GM12873 (cell line): ENCODE results near the gene EXOC3.

Source experiments
- TF ChIP-seq, protein P1 (sequence below): IDR thresholded peaks from 2 replicates; pipeline ENCODE4 v1.5.1; 2012; ENCODE audit warnings: low read depth, mild to moderate bottlenecking, moderate library complexity, low read length, control low read depth; ENCODE audit not compliant: insufficient read depth; ENCODE audit errors: missing control alignments

The EXOC3 gene

DNA sequence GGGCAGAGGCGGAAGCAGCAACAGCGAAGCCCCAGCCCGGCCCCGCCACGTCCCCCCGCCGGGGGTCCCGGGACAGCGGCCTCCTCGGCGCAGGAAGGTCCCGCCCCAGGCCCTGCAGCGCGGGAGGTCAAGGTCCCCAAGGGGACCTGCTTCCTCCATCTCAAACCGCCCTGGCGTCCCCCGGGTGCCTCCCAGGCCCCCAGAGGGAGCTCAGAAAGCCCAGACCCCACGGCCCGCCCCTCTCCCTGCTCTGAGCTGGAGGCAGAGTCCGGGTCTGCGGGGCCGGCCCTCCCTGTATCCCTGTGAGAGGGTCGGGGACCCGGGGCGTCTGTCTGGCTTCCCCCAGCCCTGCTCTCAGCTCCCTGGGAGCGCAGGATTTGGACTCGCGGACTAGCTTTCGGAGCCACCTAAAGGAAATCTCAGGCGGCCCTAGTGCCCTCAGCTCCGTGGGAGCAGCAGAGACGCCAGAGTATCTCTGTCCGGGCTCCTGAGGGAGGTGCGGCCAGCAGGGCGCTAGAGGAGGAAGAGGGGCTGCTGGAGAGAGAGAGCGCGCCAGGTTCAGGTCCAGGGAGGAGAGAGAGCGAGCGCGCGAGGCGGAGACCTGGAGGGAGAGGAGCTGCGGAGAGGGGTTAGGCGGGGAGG is 30.7 kb downstream of the EXOC3 start:
- TF ChIP-seq, protein P1, sequence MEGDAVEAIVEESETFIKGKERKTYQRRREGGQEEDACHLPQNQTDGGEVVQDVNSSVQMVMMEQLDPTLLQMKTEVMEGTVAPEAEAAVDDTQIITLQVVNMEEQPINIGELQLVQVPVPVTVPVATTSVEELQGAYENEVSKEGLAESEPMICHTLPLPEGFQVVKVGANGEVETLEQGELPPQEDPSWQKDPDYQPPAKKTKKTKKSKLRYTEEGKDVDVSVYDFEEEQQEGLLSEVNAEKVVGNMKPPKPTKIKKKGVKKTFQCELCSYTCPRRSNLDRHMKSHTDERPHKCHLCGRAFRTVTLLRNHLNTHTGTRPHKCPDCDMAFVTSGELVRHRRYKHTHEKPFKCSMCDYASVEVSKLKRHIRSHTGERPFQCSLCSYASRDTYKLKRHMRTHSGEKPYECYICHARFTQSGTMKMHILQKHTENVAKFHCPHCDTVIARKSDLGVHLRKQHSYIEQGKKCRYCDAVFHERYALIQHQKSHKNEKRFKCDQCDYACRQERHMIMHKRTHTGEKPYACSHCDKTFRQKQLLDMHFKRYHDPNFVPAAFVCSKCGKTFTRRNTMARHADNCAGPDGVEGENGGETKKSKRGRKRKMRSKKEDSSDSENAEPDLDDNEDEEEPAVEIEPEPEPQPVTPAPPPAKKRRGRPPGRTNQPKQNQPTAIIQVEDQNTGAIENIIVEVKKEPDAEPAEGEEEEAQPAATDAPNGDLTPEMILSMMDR = no peak

DNA sequence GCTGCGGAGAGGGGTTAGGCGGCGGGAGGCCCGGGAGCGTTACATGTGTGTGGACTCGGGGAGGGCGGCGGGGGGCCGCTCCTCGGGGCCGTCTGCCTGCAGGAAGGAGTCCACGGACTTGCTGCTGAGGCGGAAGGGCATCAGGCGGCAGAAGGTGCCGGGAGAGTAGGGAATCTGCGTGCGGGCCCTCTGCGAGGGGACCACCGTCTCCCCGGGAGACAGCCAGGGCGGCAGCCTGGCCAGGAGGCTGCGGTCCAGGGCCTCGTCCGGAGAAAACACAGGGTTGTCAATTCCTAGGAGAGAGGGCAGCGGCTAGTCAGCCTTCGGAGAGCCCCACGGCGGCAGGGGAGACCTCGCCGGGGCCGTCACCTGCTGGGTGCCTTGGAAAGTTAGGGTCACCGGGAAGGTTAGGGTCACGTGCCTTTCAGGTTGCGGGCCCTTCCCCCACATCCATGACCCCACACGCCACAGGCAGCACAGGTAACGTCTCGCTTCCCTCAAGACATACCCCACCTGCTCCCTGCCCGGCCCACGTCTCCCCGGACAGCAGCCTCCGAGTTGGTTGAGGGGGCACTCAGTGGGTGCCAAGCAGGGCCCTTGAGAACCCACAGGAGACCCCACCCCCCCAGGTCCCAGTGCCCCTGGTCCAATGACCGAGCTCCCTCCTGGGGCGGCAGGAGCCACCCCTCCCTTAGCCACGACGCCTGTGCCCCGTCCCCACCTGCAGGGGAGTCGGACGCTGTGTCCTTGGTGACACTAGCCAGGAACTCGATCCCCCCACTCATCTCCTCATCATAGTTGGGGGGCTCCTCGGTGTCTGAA is 32.1 kb downstream of the EXOC3 start:
- TF ChIP-seq, protein P1 = no peak

GRCh38 chr5:475704-476101 is 32.7 kb downstream of the EXOC3 start:
- TF ChIP-seq, protein P1 = no peak

- TF ChIP-seq, protein P1 = no peak
Measured at GRCh38 chr5:476102-476813, 33.3 kb downstream of the EXOC3 start.

- TF ChIP-seq, protein P1 = no peak
Measured at GRCh38 chr5:476814-477175, 33.8 kb downstream of the EXOC3 start.

DNA sequence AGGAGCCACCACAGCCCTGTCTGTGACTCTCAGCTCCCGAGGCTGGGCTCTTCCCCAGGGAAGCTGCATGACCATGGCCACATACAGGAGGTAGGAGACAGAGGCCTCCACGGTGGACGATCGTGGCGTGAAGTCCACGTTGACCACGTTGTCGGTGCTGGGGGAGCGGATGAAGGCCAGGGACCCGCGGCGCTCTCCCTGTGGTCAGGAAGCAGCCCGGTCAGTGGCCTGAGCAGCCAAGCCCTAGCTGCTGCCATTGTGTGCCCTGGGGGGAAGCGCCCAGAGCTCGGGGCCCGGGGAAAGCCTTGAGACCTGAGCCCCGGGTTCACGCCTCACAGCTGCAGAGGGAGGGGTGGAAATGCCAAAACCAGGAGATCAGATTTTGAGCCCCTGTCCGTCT is 34.3 kb downstream of the EXOC3 start:
- TF ChIP-seq, protein P1 = no peak

GRCh38 chr5:477871-478270 is 34.9 kb downstream of the EXOC3 start:
- TF ChIP-seq, protein P1 = no peak
